Caco-2 (cell line): ENCODE data around the gene SYT8. TPM values are rescaled to one million over a fixed set of nuclear protein-coding genes. Genes with fewer than 3 reads are reported as not detected.

Source experiments
- BruUV-seq: library from RNA; stranded (reverse); fragments of 400-500 nt; replicated peaks from 2 replicates; lab custom pipeline; 2021; lab: Mats Ljungman, UMichigan
- CTCF ChIA-PET: fragments of 300-600 bp; sonication (Branson Sonifier 250); formaldehyde crosslinking; loops from one replicate; lab custom pipeline; 2022; ENCODE audit warnings: antibody characterized with exemption; lab: Charles Lee
- POLR2A ChIA-PET: fragments of 300-600 bp; sonication (Branson Sonifier 250); formaldehyde crosslinking; loops from one replicate; lab custom pipeline; 2022; ENCODE audit warnings: antibody characterized with exemption; lab: Charles Lee
- DNase-seq, 2 experiments: peaks; one replicate each; pipeline versions ENCODE4 v3.0.0 to v3.0.0-alpha.2; 2020 to 2022
- H3K27me3 ChIP-seq: replicated peaks from 2 replicates; pipeline ENCODE4 v1.6.0; 2011; ENCODE audit warnings: low read length; ENCODE audit not compliant: control insufficient read depth, insufficient read depth
- H3K36me3 ChIP-seq: 2 replicates; pipeline ENCODE4 v1.5.1; 2011; ENCODE audit warnings: low read length; ENCODE audit not compliant: control insufficient read depth, insufficient read depth
- H3K4me1 ChIP-seq: fragments of 250-450 bp; sonication (Bioruptor Pico); 2 replicates; pipeline ENCODE4 v1.5.1; 2020; ENCODE audit warnings: mild to moderate bottlenecking
- H3K4me3 ChIP-seq: 2 replicates; pipeline ENCODE4 v1.5.1; 2011; ENCODE audit warnings: low read depth, mild to moderate bottlenecking, control low read depth, low read length
- H3K9me3 ChIP-seq: fragments of 250-450 bp; sonication (Bioruptor Pico); 2 replicates; pipeline ENCODE4 v1.5.1; 2020; ENCODE audit warnings: mild to moderate bottlenecking, moderate library complexity
- H3K27ac Mint-ChIP-seq: one replicate; pipeline ENCODE4 v1.8.0; 2022; ENCODE audit warnings: mixed read lengths; ENCODE audit not compliant: unreplicated experiment
- H3K27me3 Mint-ChIP-seq: one replicate; pipeline ENCODE4 v1.8.0; 2022; ENCODE audit warnings: mixed read lengths; ENCODE audit not compliant: insufficient read depth, unreplicated experiment
- H3K36me3 Mint-ChIP-seq: one replicate; pipeline ENCODE4 v1.8.0; 2022; ENCODE audit warnings: mild to moderate bottlenecking, mixed read lengths; ENCODE audit not compliant: insufficient read depth, unreplicated experiment
- H3K4me1 Mint-ChIP-seq: one replicate; pipeline ENCODE4 v1.8.0; 2022; ENCODE audit warnings: low read depth, mixed read lengths; ENCODE audit not compliant: unreplicated experiment
- H3K4me3 Mint-ChIP-seq: one replicate; pipeline ENCODE4 v1.8.0; 2022; ENCODE audit warnings: mild to moderate bottlenecking, moderate library complexity, mixed read lengths; ENCODE audit not compliant: unreplicated experiment
- H3K9me3 Mint-ChIP-seq: one replicate; pipeline ENCODE4 v1.8.0; 2022; ENCODE audit warnings: mixed read lengths; ENCODE audit not compliant: unreplicated experiment
- CTCF ChIP-seq, 2 experiments: fragments of 200-600 bp in 1 of 2; IDR thresholded peaks; 1 replicate in 1 of 2; 2 replicates in 1 of 2; pipeline versions ENCODE4 v1.5.1 to v1.8.0; 2011 to 2022; ENCODE audit warnings: antibody characterized with exemption in 1 of 2, control low read depth in 1 of 2, inconsistent platforms in 1 of 2, low read depth in 1 of 2, low read length in 1 of 2, mild to moderate bottlenecking in 1 of 2, moderate library complexity in 1 of 2; ENCODE audit not compliant: insufficient read depth in 1 of 2, severe bottlenecking in 1 of 2, unreplicated experiment in 1 of 2
- intact Hi-C: fragments of 100-400 bp; cut with micrococcal nuclease; formaldehyde crosslinking; loops from one replicate; pipeline ENCODE4 v1.10.0; 2022; ENCODE audit not compliant: unreplicated experiment
- total RNA-seq: library from RNA; stranded (reverse); gene quantifications from 2 replicates; pipeline ENCODE4 v1.2.3, GENCODE V29; 2022

SYT8 gene
- total RNA-seq, 1 experiment from 2014 or later, result 14.9 TPM

- Mint-ChIP-seq H3K27me3 (no peaks in the 10 kb centered on the region), H3K4me3 (no peak overlapping the region), H3K27ac (peak overlapping the region; percentile 98), H3K36me3 (peaks cover 25% of the 10 kb centered on the region), H3K9me3 (no peaks in the 10 kb centered on the region), H3K4me1 (peaks cover 52% of the 10 kb centered on the region)
- ChIA-PET POLR2A (interaction anchor here (0.7 kb wide), 1 partner anchor 158 kb away, joined by 3 read pairs; no protein-coding TSS in a partner anchor), CTCF (interaction anchor here (0.8 to 5.2 kb wide), 3 partner anchors 53 to 177 kb away, joined by 3 to 67 read pairs (median 17); no protein-coding TSS in a partner anchor)
- Histone ChIP-seq H3K4me3 (no peak overlapping the region), H3K27me3 (no peaks in the 10 kb centered on the region), H3K36me3 (no peaks in the 10 kb centered on the region), H3K9me3 (no peaks in the 10 kb centered on the region), H3K4me1 (peaks cover 87% of the 10 kb centered on the region)
- DNase-seq, result no peak
- intact Hi-C loops, result loop anchor here (1.0 to 2.0 kb wide), 3 partner anchors 139 to 321 kb away; no protein-coding TSS in a partner anchor
- TF ChIP-seq CTCF (IDR thresholded peaks at IDR 0.05; ENCODE audit: insufficient read depth in 1 of 2, low read depth in 1 of 2, low read length in 1 of 2, severe bottlenecking in 1 of 2, unreplicated experiment in 1 of 2), result no peak
- no TSS peak for BruUV-seq
Measured at GRCh38 chr11:1830004-1830321, 4.8 kb upstream of the SYT8 start.

- BruUV-seq, result TSS peak; percentile 59
- peaks cover 52% of the 10 kb centered on the region for H3K4me1 Mint-ChIP-seq
- peak; percentile 97 to 99 for DNase-seq
- peak overlapping the region; percentile 68 for H3K4me3 Mint-ChIP-seq
- TF ChIP-seq CTCF (IDR thresholded peaks at IDR 0.05; ENCODE audit: insufficient read depth in 1 of 2, low read depth in 1 of 2, low read length in 1 of 2, severe bottlenecking in 1 of 2, unreplicated experiment in 1 of 2), result no peak
- Histone ChIP-seq H3K27me3 (no peaks in the 10 kb centered on the region), H3K4me1 (peaks cover 87% of the 10 kb centered on the region), H3K9me3 (no peaks in the 10 kb centered on the region), H3K36me3 (no peaks in the 10 kb centered on the region), H3K4me3 (no peak overlapping the region)
- ChIA-PET CTCF (interaction anchor here (0.7 to 5.2 kb wide), 6 partner anchors 10 to 321 kb away, joined by 3 to 67 read pairs (median 5); no protein-coding TSS in a partner anchor), POLR2A (interaction anchor here (0.5 to 0.7 kb wide), 3 partner anchors 75 to 178 kb away, joined by 3 read pairs; no protein-coding TSS in a partner anchor)
- peaks cover 25% of the 10 kb centered on the region for H3K36me3 Mint-ChIP-seq
- H3K9me3 Mint-ChIP-seq, result no peaks in the 10 kb centered on the region
- H3K27me3 Mint-ChIP-seq, result no peaks in the 10 kb centered on the region
- intact Hi-C loops, result loop anchor here (1.0 to 2.0 kb wide), 3 partner anchors 139 to 320 kb away; no protein-coding TSS in a partner anchor
- H3K27ac Mint-ChIP-seq, result peak overlapping the region; percentile 98
Measured at GRCh38 chr11:1830322-1831223, 4.2 kb upstream of the SYT8 start.
